Right atrium auricular region (tissue), 2 donors: ENCODE results near the gene B4GALT5. TPM values are rescaled to one million over a fixed set of nuclear protein-coding genes. Genes with fewer than 3 reads are reported as not detected.

Experiments used
- DNase-seq: peaks from one replicate; pipeline ENCODE4 v3.0.0-alpha.2; 2019; ENCODE audit warnings: low spot score
- H3K27ac ChIP-seq, 2 donors: fragments of 200-600 bp; sonication (generic); 1 replicate in 1 of 2; 2 replicates in 1 of 2; pipeline ENCODE4 v1.5.1; 2016 to 2019
- H3K27me3 ChIP-seq, 2 donors: fragments of 200-600 bp; sonication (generic); one replicate each; pipeline versions ENCODE4 v1.5.1 to v1.6.0; 2017 to 2019
- H3K36me3 ChIP-seq: fragments of 200-600 bp; sonication (generic); one replicate; pipeline ENCODE4 v1.5.1; 2016
- H3K4me1 ChIP-seq, 2 donors: fragments of 200-600 bp; sonication (generic); one replicate each; pipeline versions ENCODE4 v1.5.1 to v1.6.0; 2017 to 2019
- H3K4me3 ChIP-seq, 2 donors: fragments of 200-600 bp; sonication (generic); 1 replicate in 1 of 2; 2 replicates in 1 of 2; pipeline ENCODE4 v1.5.1; 2017 to 2019; ENCODE audit warnings: mild to moderate bottlenecking in 1 of 2, moderate library complexity in 1 of 2
- H3K9me3 ChIP-seq, 2 donors: fragments of 200-600 bp; sonication (generic); one replicate each; pipeline ENCODE4 v1.5.1; 2019
- CTCF ChIP-seq, 2 donors: fragments of 200-600 bp; sonication (generic); IDR thresholded peaks; one replicate each; pipeline ENCODE4 v1.5.1; 2019; ENCODE audit warnings: antibody characterized with exemption in 2 of 2
- total RNA-seq, 2 donors: library from RNA; depleted of rRNA; stranded (reverse); fragments of >200 nt; gene quantifications; one replicate each; pipeline ENCODE4 v1.1.0, GENCODE V29; 2016

Gene B4GALT5
- total RNA-seq, 2 donors from 2014 or later: 17.7 to 24.4 TPM

- no peak overlapping the region for H3K27ac ChIP-seq
- TF ChIP-seq CTCF (IDR thresholded peaks at IDR 0.05): no peak
- H3K4me1 ChIP-seq: peaks cover 0 to 46% of the 10 kb centered on the region in 2 donors
These were observed 52.8 kb downstream of the B4GALT5 start for GRCh38 chr20:49660912-49661311.

GRCh38 chr20:49659056-49659455 lies 54.6 kb downstream of the B4GALT5 start:
- no peak overlapping the region for H3K4me3 ChIP-seq
- peaks cover 0 to 47% of the 10 kb centered on the region in 2 donors for H3K4me1 ChIP-seq
- no peaks in the 10 kb centered on the region for H3K27me3 ChIP-seq
- no peak overlapping the region for H3K27ac ChIP-seq
- H3K9me3 ChIP-seq: no peaks in the 10 kb centered on the region
- TF ChIP-seq CTCF (IDR thresholded peaks at IDR 0.05): no peak
- DNase-seq: no peak
- H3K36me3 ChIP-seq: peaks cover 19% of the 10 kb centered on the region

More at GRCh38 chr20:49660912-49661311, 52.8 kb downstream of the B4GALT5 start:
- H3K36me3 ChIP-seq: peaks cover 5% of the 10 kb centered on the region
- no peak overlapping the region for H3K4me3 ChIP-seq
- H3K9me3 ChIP-seq: no peaks in the 10 kb centered on the region
- H3K27me3 ChIP-seq: no peaks in the 10 kb centered on the region
- DNase-seq: no peak

GRCh38 chr20:49658508-49658907 lies 55.2 kb downstream of the B4GALT5 start:
- TF ChIP-seq CTCF (IDR thresholded peaks at IDR 0.05): no peak
- H3K36me3 ChIP-seq: peaks cover 25% of the 10 kb centered on the region
- peaks cover 0 to 52% of the 10 kb centered on the region in 2 donors for H3K4me1 ChIP-seq
- no peak for DNase-seq
- no peak overlapping the region for H3K27ac ChIP-seq
- no peaks in the 10 kb centered on the region for H3K27me3 ChIP-seq
- no peaks in the 10 kb centered on the region for H3K9me3 ChIP-seq
- H3K4me3 ChIP-seq: no peak overlapping the region

- no peak overlapping the region for H3K27ac ChIP-seq
- H3K9me3 ChIP-seq: no peaks in the 10 kb centered on the region
- no peak overlapping the region for H3K4me3 ChIP-seq
- no peaks in the 10 kb centered on the region for H3K27me3 ChIP-seq
- no peak for TF ChIP-seq CTCF (IDR thresholded peaks at IDR 0.05)
- peaks cover 36% of the 10 kb centered on the region for H3K36me3 ChIP-seq
- H3K4me1 ChIP-seq: peaks cover 0 to 52% of the 10 kb centered on the region in 2 donors
- no peak for DNase-seq
These were observed 56.4 kb downstream of the B4GALT5 start for GRCh38 chr20:49657118-49657901.

- Histone ChIP-seq H3K4me1 (peaks cover 0 to 45% of the 10 kb centered on the region in 2 donors), H3K27me3 (no peaks in the 10 kb centered on the region), H3K4me3 (no peak overlapping the region), H3K27ac (no peak overlapping the region), H3K36me3 (peaks cover 36% of the 10 kb centered on the region), H3K9me3 (no peaks in the 10 kb centered on the region)
- no peak for TF ChIP-seq CTCF (IDR thresholded peaks at IDR 0.05)
- DNase-seq: no peak
These were observed 57.4 kb downstream of the B4GALT5 start for GRCh38 chr20:49656304-49656703.
